ENCODE data around the gene BMPR1B. TPM values are rescaled to one million over a fixed set of nuclear protein-coding genes. Genes with fewer than 3 reads are reported as not detected.

BMPR1B gene
- total and polyA plus RNA-seq, 2 of the 8 experiments (the other 6 are each of a cell fraction or from before 2014, with no cell fraction given) = 0.14 to 1.1 TPM

GRCh38 chr4:94758700-94759399 is 1.1 kb downstream of the BMPR1B start:
- CTCF ChIA-PET (ENCODE audit: partially characterized antibody) = interaction anchor here (0.7 to 1.5 kb wide), 4 partner anchors 21 to 336 kb away, joined by 3 to 5 read pairs (median 3); no protein-coding TSS in a partner anchor
- Histone ChIP-seq H2BK120ac (replicated peaks; ENCODE audit: low read depth, low read length) (no peak overlapping the region), H3K4me2 (ENCODE audit: insufficient read depth in 1 of 2, low read depth in 2 of 2, low read length in 2 of 2) (peak overlapping the region; percentile 95 to 97), H3K4me1 (replicated peaks in 1 of 4; ENCODE audit: control insufficient read depth in 3 of 4, insufficient read depth in 4 of 4, low read length in 3 of 4) (no peaks in the 10 kb centered on the region), H3K14ac (ENCODE audit: insufficient read length) (no peak overlapping the region), H3K9me3 (ENCODE audit: insufficient read depth in 2 of 2, low read depth in 1 of 2, low read length in 1 of 2) (no peaks in the 10 kb centered on the region), H3K27ac (ENCODE audit: low read depth, low read length) (no peak overlapping the region), H2BK15ac (ENCODE audit: low read length) (no peak overlapping the region; the same call in 1 of the 2 replicates), H3K79me1 (ENCODE audit: low read depth, low read length) (no peaks in the 10 kb centered on the region), H4K5ac (ENCODE audit: insufficient read length, low read depth, low read length) (no peak overlapping the region), H3K23me2 (ENCODE audit: low read depth, low read length) (peaks cover 12% of the 10 kb centered on the region), H2BK5ac (ENCODE audit: low read depth, low read length) (no peak overlapping the region), H3K18ac (ENCODE audit: extremely low read depth, low read length) (no peak overlapping the region; the same call in 1 of the 2 replicates), H2BK12ac (ENCODE audit: low read depth, low read length) (peak overlapping the region; percentile 52; the same call in 1 of the 2 replicates), H2AK5ac (ENCODE audit: low read depth, low read length) (no peak overlapping the region), H2BK20ac (ENCODE audit: low read length) (no peak overlapping the region), H3K4me3 (ENCODE audit: extremely low read depth in 1 of 4, insufficient read depth in 2 of 4, low read depth in 3 of 4, low read length in 4 of 4) (peak overlapping the region; percentile 50 to 66 (median 59)), H4K8ac (ENCODE audit: extremely low read depth, insufficient read depth, low read length) (no peak overlapping the region), H4K91ac (replicated peaks; ENCODE audit: insufficient read length, low read length) (no peak overlapping the region), H4K20me1 (replicated peaks in 1 of 2; ENCODE audit: control insufficient read depth in 1 of 2, insufficient read depth in 2 of 2, low read length in 2 of 2) (no peaks in the 10 kb centered on the region), H3K36me3 (ENCODE audit: control insufficient read depth in 2 of 4, insufficient read depth in 4 of 4, low read length in 3 of 4) (no peaks in the 10 kb centered on the region), H3K79me2 (ENCODE audit: control insufficient read depth in 1 of 2, insufficient read depth in 2 of 2, low read length in 2 of 2) (no peaks in the 10 kb centered on the region), H3K4ac (replicated peaks; ENCODE audit: insufficient read length, low read depth, low read length) (no peak overlapping the region), H2AFZ (ENCODE audit: low read length) (peak overlapping the region; percentile 83), H3K23ac (ENCODE audit: insufficient read length) (no peak overlapping the region), H3K9ac (replicated peaks in 1 of 4; ENCODE audit: extremely low read depth in 1 of 4, low read depth in 3 of 4, low read length in 3 of 4) (peak overlapping the region in 3 of 4 experiments; percentile 15 to 38 (median 30); a peak in 4 of 7 replicates), H3K56ac (replicated peaks; ENCODE audit: insufficient read length, low read depth, low read length) (no peak overlapping the region), H3K27me3 (replicated peaks in 1 of 4; ENCODE audit: control insufficient read depth in 3 of 4, extremely low read depth in 1 of 4, insufficient read depth in 3 of 4, low read length in 3 of 4) (peaks cover 1 to 45% (median 22%) of the 10 kb centered on the region in 4 experiments)
- POLR2A ChIA-PET (ENCODE audit: partially characterized antibody) = no interaction called here
- FAIRE-seq (peak; percentile 69), DNase-seq (ENCODE audit: low read depth in 1 of 2, low spot score in 2 of 2) (no peak)
- WGBS, 2 experiments (ENCODE audit: extremely low coverage in 1 of 2, insufficient coverage in 1 of 2, insufficient read length in 1 of 2, insufficient replicate concordance in 2 of 2, low coverage in 1 of 2, low lambda C conversion rate in 2 of 2, missing lambda C conversion rate in 1 of 2) = 5% methylated on average over 18 of the region's 19 CpGs; no CpG with 5 or more reads in 1 of the 2 experiments
- no peak for TF ChIP-seq KDM5A (IDR thresholded peaks at IDR 0.05; ENCODE audit: low read length)
- no peak for TF ChIP-seq RXRA (IDR thresholded peaks at IDR 0.05; ENCODE audit: insufficient read depth, low read depth, low read length)
- no peak for TF ChIP-seq EP300 (IDR thresholded peaks at IDR 0.05; ENCODE audit: borderline replicate concordance in 1 of 2, low read depth in 2 of 2, low read length in 2 of 2)
- TF ChIP-seq CHD1 (IDR thresholded peaks at IDR 0.05; ENCODE audit: low read depth, low read length) = no peak
- no peak for TF ChIP-seq TEAD4 (IDR thresholded peaks at IDR 0.05; ENCODE audit: low read depth, low read length)
- no peak for TF ChIP-seq EGR1 (IDR thresholded peaks at IDR 0.05; ENCODE audit: borderline replicate concordance, low read depth, low read length)
- TF ChIP-seq PHF8 (conservative IDR thresholded peaks at IDR 0.05; ENCODE audit: low read depth, low read length) = no peak
- peak; percentile 75 for TF ChIP-seq KDM4A (IDR thresholded peaks at IDR 0.05; ENCODE audit: low read depth, low read length, severe bottlenecking)
- no peak for TF ChIP-seq NRF1 (IDR thresholded peaks at IDR 0.05; ENCODE audit: low read depth, low read length)
- peak; percentile 61 for TF ChIP-seq EZH2 (IDR thresholded peaks at IDR 0.05; ENCODE audit: low read depth, low read length, severe bottlenecking)
- TF ChIP-seq SIN3A (conservative IDR thresholded peaks at IDR 0.05 in 1 of 2, IDR thresholded peaks at IDR 0.05 in 1 of 2; ENCODE audit: low read depth in 1 of 2, low read length in 2 of 2) = 0 out of 4 replicates have a peak, but pooled peaks of 1 of the 2 experiments have one; percentile 45

All from H1 (cell line).